GM21360 (cell line): ENCODE results near the gene RPL10.

Experiments used
- ATAC-seq: cut with Tn5 transposase; IDR thresholded peaks from one replicate; pipeline ENCODE4 v1.9.1; 2021; ENCODE audit warnings: mild to moderate bottlenecking, moderate library complexity; ENCODE audit not compliant: unreplicated experiment

RPL10 gene

DNA sequence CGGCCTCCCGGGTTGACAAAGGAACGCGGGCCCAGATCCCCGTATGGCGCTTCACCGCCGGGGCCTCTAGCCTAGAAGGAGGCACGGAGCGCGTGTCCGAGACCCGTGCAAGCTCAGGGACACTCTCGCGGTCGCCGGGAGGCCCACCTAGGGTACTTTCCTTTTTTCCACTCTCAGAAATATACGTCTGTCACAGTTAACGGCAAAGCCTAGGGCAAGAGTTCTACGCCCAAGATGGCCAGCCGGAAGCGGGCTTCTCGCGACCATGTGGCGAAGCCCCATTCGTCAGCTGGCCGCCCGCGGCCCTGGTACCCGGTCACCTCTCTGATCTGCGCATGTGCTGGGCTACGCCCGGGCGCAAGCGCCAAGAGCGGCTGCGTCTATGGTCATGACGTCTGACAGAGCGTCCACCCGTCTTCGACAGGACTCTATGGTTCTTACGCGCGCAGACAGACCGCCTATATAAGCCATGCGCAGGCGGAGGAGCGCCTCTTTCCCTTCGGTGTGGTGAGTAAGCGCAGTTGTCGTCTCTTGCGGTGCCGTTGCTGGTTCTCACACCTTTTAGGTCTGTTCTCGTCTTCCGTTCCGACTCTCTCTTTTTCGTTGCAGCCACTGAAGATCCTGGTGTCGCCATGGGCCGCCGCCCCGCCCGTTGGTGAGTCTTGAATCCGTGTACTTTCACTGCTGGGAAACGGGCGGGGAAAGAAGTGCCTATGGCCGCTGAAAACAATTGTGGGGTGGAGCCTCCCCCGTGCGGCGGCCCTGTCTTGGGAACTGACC lies at the start of gene RPL10:
Gene RPL10, plus strand, starts transcription at position 490 of the 780 bp plus-strand sequence. Its CDS starts 143 bp downstream, at position 633.
- ATAC-seq, result peak; percentile 74

DNA sequence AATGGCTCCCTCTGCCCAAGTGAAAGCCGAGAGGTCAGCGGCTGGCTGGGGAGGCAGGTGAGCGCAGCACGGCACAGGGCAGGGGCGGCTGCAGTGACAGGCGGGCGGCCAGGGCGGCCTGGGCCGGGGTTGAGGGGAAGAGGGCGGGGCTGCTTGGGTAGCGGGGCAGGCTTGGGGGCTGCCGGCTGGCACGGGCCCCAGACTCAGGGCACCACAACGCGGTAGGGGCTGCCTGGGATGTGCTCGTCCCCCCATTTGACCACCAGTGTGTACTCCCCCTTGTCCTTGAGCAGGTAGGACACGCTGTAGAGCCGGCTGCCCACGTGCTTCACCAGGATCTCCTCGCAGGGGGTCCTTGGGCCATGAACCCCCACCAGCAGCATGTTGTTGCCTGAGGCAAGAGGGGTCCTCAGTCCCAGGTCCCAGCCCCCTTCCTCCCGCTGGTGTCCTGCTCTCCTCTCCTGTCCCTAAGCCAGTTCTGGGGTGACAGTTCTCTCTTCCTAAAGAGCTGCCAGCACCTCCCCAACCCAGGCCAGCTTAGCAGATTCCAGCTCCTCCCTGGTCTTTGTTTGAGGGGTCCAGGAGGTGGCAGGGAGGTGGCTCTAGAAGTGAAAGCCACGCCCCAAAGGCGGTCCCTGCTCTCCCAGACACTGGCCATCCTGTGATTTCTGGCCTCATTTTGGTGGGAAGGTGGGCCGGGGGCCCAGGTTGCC lies 49.4 kb upstream of the RPL10 start:
- no peak for ATAC-seq

DNA sequence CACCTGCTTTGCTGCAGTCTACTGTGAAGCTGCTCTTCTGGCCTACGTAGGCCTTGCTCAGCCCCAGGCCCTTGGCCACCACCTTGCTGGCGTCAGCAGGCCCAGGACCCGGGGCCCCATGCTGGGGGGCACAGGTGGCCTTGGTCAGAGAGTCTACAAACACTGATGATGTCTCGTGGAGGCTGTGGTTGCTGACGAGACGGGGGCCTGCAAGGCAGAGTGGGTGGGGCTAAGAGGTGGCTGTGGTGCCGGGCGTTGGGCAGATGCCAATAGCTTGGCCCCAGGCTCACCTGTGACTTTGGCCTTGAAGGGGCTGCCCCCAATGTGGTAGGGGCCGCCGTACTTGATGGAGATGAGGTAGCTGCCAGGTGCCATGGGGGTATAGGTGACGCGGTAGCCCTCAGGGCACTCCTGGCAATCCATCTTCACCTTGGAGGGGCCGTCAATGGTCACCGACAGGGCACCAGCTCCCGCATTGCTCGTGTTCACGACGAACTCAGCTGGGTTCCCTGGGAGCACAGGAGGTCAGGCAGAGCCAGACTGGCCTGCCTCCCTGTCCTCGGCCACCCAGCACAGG lies 48.7 kb upstream of the RPL10 start:
- ATAC-seq, result no peak

DNA sequence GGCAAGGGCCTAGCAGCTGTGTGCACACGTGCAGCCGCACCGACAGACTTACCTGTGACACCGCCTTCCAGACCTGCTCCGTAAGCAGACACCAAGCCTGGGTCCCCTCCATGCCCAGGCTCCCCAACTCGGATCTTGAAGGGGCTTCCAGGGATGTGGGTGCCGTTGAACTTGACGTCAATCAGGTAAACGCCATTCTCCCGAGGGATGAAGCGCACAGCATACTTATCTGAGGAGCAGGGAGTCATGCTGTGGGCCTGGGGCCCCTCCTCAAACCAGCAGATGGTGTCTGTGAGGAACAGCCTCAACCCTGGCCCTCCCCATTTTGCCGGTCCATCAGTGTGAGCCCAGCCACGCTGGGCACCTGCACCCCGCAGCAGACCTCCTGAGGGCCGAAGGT lies 48.2 kb upstream of the RPL10 start:
- ATAC-seq, result no peak

DNA sequence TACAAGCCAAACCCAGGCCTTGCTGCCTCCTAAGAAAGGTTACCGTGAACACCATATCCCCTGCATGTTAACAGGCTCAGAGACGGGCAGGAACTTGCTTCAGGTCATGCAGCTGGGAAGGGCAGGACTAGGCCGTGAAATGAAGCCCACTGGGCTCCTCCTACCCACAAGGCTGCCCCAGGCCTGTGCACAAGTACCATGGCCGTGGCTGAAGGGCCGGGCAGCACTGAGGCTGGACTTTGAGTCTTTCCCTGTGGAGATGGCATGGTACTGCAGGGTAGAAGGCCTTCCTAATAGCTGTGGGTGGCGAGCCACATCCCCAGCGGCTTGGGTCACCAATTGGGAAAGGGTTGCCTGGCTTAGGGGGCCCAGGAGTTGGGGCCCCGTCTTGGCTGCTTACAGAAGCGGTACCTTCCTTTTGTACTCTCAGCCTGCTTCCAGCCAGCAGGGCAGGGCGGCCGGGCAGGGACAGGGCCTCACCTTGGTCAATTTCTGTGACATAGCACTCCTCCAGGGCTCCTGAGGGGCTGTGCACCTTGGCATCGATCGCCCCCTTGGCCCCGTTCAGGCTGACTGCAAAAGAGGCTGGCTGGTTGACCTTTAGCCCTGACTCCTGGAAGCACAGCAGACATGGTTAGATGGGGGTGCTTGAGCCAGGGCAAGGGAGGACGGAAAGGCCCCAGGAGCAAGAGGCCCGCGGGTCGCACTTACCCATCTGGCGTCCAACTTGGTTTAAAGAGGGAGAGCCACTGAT lies 47.6 kb upstream of the RPL10 start:
- no peak for ATAC-seq

DNA sequence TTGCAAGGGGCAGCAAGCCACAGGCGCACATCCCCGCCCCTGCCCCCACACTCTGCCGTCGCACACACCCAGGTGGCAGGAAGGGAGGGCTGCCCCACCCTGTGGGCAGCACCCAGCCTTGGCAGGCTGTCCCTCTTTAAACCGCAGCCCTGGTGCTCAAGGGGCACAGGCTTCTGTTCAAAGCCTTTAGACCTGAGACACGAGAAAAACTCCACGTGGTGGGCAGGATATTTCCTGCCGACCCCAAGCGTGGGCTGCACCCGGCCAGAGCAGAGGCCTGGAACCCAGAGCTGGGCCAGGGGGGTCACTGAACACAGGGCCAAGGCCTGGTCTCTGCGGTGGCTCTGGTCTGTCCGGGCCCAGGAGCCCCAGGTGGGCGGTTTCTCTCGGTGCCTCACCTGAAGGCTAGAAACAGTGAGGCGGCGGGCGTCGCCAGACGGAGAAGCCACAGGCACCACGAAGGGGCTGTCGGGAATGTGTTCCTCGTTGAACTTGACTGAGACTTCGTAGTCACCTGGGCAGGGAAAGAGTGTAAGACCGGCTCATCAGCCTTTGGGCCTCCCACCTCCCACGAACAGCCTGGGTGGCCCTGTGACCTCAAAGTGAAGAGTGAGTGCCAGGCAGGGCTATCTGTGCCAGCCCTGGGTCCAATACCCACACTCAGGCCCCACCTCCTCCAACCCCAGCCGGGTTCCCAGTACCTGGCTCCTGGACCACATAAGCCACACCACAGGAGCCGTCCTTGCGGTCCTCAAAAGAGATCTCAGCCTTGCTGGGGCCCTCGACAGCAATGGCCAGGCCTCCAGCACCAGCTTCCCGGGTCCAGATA lies 46.8 kb upstream of the RPL10 start:
- ATAC-seq, result no peak

DNA sequence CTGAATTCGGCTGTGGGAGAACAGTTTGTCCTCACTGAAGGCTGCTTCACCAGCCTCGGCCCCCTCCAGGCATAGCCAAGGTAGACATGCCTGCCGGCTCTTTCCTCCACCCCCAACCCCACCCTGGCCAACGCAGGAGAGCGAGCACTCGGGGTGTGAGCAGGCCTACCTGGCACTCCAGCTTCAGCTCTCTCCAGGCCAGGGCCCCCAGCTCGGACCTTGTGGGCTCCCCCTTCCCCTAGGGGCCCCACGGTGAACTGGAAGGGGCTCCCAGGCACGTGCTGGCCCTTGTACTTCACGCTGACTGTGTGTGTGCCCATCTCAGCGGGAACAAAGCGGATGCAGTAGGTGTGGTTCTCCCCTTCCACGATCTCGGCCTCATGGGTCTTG lies 46.2 kb upstream of the RPL10 start:
- ATAC-seq, result no peak

DNA sequence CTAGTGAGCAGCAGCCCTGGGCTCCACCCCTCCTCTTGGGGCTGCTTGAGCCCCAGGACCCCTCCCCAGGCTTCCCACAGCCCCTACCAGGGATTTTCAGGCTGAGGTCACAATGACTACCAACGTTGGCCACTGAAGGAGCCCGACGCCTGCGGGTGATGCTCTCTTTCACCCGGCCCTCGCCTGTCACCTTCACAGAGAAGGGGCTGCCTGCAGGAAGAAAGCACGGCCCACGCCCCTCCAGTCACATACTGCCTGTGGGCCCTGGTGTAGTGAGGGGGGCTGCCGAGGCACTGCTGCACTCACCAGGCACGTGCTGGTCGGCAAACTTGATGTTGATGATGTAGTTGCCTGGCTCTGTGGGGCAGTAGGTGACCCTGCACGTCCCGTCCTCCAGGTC lies 45.7 kb upstream of the RPL10 start:
- no peak for ATAC-seq

DNA sequence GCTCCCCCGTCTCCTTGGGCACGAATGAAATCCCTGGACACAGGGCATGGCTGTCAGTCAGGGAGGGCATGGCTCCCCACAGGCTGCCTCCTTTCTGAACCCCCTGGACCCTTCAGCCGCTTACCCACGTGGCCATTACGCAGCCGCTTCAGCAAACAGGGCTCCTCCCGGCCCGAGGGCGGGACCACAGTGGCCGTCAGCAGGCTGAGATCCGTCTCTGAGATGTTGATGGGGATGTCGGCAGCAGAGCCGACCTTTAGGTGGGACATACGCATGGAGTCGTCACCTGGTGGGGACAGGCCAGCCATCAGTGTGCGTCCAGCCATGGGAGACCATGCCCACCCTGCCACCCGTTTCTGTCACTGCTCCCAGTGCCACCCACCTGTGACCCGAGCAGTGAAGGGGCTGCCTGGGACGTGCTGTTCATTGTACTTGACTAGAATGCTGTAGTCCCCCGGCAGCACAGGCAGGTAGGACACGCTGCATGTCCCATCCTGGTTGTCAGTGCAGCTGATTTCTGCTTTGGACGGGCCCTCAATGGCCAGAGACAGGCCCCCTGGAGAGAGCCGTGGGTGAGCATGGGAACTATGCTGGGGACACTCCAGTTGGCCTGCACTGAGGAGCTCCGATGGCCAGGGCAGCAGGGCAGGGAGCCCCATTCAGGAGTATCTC lies 44.9 kb upstream of the RPL10 start:
- no peak for ATAC-seq

DNA sequence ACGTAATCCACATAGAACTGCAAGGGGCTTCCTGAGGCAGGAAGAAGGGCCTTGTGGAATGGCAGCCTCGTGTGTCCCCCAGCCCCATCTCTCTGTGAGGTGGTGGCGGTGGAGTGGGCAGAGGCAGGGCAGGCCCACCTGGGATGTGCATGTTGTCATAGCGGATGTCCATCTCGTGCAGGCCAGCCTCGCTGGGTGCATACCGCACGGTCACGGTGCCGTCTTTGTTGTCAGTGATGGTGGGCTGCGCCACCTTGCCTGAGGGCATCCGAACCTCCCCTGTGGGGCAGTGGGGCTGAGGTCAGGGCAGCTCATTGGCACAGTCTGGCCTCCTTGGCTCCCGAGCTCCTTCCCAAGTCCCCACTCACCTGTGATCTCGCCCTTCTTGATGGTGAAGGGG lies 44.2 kb upstream of the RPL10 start:
- no peak for ATAC-seq

DNA sequence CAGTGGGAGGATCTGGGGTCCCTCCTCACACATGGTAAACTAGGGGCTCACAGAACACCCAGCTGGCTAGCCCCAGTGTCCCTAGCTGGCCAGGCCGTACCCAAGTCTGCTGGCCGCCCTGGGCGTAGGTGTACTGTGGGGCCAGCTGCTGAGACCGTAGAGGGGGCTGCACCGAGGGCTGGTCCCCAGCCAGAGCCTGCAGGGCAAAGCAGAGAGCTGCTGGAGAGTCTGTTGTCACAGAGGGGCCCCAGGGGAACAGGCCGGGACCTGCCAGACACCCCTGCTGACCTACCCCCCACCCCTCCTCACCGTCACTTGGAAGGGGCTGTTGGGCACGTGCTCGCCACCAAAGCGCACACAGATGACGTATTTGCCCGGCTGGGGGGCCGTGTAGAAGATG lies 43.7 kb upstream of the RPL10 start:
- ATAC-seq, result no peak

DNA sequence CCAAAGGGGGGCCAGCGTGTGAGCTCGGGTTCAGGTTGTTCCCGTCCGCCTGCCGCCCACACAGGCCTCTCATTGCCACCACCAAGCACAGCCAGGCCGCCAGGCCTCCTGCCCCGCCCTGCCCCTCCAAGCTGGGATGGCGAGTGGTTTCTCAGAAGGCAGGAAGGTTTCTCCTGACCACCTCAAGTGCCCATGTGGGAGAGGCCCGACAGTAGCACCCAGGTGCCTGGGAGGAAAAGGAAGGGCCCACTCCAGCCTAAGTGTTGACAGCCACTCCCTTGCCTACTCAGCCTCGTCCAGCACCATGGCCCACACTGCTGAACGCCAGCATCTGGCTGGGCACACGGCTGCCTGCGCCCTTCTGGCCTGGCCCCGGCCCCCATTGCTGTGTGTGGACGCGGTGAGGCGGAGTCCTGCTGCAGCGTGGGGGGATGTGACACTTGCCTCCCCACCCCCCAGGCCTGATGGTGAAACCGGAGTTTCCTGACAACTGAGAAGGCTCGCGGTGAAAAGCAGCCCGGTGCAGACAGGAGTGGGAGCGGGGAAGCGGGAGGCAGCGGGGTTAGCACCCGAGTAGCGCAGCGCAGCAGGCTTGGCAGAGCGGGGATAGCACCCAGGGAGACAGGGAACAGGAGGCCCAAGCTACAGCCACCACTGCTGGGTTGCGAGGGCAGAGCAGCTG lies 42.9 kb upstream of the RPL10 start:
- no peak for ATAC-seq

DNA sequence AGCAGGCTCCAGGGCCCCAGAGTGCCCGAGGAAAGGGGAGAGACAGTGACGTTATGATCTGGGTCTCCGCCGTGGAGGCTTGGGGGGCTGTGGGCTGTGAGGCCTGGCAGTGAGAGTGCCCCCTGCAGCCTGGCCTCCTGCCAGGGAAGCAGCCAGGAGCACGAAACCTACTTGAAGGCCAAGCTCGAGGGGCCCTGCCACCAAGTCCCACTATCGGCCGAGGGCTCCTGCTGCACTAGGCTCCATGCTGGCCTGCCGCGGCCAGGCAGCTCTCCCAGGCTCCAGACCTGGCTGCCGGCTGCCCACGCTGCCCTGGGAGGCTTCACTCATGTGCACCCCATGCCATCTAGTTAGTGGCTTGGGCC lies 42.4 kb upstream of the RPL10 start:
- ATAC-seq, result no peak

DNA sequence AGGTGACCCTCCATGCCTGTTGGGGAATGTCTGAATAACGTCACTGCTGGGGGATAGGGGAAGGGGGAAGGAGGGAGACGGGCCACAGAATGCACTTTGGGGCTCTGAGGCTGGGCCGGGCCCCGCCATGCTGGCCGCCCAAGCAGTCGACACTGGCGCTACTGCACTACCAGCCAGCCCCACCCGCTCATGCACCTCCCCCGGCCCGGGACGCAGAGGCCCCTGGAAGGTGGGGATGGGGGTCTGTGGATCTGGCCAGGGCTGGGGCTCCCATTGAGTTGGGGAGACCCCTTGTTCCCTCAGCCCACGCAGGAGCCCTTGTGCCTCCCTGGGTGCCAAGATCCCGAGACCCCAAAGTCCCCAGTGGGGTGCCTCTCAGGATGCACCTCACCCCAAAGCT lies 41.6 kb upstream of the RPL10 start:
- ATAC-seq, result no peak

DNA sequence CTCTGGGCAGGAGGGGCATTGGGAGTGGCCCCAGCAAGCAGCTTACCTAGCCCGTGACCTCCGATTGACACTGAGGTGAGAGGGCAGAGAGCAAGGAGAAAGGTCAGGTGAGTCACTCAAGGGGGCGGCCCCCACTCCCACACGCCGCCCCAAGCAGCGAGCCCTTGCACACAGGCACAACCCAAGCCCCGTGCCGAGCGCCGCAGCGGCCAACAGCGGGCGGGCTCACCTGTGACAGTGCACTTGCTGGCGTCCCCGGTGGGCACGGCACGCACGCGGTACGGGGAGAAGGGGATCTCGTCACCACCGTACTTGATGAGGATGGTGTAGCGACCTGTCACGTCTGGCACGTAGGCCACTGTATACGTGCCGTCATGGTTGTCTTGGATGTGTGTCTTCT lies 41.0 kb upstream of the RPL10 start:
- no peak for ATAC-seq

DNA sequence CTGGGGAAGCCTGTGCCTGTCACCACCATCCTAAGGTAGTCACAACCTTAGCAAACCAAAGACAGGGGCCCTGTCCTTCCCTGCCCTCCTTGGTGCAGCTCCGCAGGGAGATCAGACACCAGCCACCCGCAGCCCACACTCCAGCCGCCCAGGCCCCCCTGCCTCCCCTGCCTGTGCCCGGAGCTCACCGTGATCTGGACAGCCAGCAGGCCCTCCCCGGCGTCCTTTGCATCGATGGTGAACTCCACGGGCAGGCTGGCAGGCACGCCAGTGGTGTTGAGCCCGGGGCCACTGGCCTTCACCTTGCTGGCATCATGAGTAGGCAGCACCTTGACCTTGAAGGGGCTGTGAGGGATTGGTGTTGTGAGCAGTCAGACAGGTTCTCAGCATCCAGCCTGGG lies 40.2 kb upstream of the RPL10 start:
- ATAC-seq, result no peak

DNA sequence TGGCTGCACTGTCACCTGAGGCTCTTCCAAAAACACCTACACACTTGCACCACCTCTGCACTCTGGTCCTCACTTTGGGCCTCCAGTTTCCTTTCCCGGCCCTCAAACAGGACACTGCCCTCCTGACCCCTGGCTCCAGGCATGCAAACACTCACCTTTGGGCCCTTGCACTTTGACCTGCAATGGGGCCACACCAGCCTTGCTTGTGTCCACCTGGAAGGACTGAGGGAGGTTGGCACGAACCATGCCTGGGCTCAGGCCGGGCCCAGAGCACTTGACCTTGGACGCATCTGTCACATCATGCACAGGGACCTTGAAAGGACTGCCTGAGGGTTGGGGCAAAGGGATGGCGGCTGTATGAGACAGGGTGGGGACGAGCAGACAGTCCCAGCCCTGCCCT lies 39.3 kb upstream of the RPL10 start:
- no peak for ATAC-seq

DNA sequence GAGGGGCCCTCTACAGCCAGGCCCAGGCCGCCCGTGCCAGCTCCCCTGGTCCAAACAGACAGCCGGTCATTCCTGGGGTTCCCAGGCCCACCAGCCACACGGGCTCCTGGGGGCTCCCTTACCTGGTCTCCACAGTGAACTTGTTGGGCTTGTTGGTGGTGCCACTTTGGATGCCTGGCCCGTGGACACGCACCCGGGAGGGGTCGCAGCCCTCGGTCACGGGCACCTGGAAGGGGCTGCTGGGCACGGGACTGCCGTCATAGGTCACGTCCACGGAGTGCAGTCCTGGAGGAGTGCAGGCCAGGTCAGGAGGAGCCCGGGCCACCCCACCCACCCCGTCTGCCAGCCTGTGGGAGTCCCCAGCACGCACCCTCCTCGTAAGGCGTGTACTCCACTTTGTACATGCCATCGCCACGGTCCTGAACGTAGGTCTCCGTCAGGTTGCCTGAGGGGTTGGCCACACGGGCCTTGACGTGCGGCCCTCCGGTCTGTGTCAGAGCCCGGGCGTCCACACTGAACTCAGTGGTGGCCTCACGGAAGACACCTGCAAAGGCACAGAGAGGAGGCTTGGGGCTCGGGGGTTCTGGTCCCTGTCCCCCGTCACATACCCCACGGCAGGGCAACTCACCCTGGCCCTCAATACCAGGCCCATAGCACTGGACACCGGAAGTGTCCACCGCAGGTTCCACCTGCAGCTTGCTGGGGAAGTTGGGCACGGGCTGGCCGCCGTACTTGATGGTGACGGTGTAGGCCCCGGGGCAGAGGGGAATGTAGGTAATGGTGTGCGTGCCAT lies 38.6 kb upstream of the RPL10 start:
- no peak for ATAC-seq
